ENCODE measurements around the gene SEC23A.

The SEC23A gene

DNA sequence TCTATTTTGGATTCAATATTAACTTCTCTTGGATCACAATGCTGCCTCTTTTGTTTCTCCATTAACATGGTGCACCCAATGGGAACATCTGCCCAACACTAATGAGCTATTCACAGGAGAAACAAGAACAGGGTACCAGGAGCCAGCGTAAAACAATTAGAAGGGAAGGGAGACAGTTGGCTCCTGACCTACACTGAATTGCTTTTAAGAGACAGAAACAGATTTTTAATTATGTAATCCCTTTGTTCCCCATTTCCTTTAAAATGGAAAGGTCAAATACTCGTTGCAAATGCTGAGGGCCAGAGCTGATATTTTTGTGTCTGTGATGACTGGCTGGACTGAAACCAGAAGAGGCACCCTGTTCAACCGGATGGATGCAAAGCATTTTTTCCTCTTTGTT lies 108.3 kb downstream of the SEC23A start:
- in situ Hi-C loops (cut with MboI; ENCODE audit: low sequenced_read_pairs) = no loop called here

- in situ Hi-C loops (cut with MboI; ENCODE audit: low sequenced_read_pairs) = no loop called here
Observed at GRCh38 chr14:38993981-38994380, 109.1 kb downstream of the SEC23A start.

- in situ Hi-C loops (cut with MboI; ENCODE audit: low sequenced_read_pairs) = no loop called here
Observed at GRCh38 chr14:38992067-38992844, 110.8 kb downstream of the SEC23A start.

GRCh38 chr14:38991299-38991698 lies 111.7 kb downstream of the SEC23A start:
- in situ Hi-C loops (cut with MboI; ENCODE audit: low sequenced_read_pairs) = no loop called here

- in situ Hi-C loops (cut with MboI; ENCODE audit: low sequenced_read_pairs) = no loop called here
Observed at GRCh38 chr14:38989922-38990546, 113.0 kb downstream of the SEC23A start.

- in situ Hi-C loops (cut with MboI; ENCODE audit: low sequenced_read_pairs) = no loop called here
Observed at GRCh38 chr14:38987781-38988180, 115.3 kb downstream of the SEC23A start.

GRCh38 chr14:38982837-38983236 lies 120.2 kb downstream of the SEC23A start:
- in situ Hi-C loops (cut with MboI; ENCODE audit: low sequenced_read_pairs) = no loop called here

DNA sequence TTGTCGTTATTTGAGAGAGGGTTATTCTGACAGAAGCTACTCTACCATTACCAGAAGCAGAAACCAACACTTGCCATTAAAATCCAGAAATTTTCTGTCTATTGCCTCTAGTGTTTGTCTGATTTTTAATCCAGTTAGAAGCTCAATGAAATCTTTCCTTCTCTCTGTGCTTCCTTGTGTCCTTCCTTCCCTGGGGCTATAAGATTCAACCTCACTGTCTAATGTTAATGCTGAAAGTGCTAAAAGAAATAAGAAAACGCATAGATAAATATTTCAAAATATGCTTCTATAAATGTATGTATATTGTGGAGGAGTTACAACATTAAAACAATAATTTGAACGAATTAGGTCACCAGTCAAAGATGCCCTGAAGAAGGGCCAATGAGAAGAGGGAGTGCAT lies 120.8 kb downstream of the SEC23A start:
- in situ Hi-C loops (cut with MboI; ENCODE audit: low sequenced_read_pairs) = no loop called here

Data from hTERT RPE-1 (cell line).